PFSK-1 (cell line): ENCODE data around the gene NT5M.

ENCODE experiments used
- FOXP2 ChIP-seq: optimal IDR thresholded peaks from 2 replicates; pipeline ENCODE3; 2011; ENCODE audit warnings: borderline replicate concordance, control low read depth, inconsistent platforms; ENCODE audit not compliant: insufficient read depth; ENCODE audit errors: extremely low read length, extremely low read depth
- POLR2AphosphoS5 ChIP-seq: IDR thresholded peaks from 2 replicates; pipeline ENCODE4 v1.6.1; 2012; ENCODE audit warnings: low read depth, mild to moderate bottlenecking, control low read depth, low read length, moderate library complexity
- SIN3A ChIP-seq: IDR thresholded peaks from 2 replicates; pipeline ENCODE4 v1.6.1; 2012; ENCODE audit warnings: mild to moderate bottlenecking, low read length, moderate library complexity, borderline replicate concordance; ENCODE audit not compliant: insufficient read depth
- TAF1 ChIP-seq: IDR thresholded peaks from 2 replicates; pipeline ENCODE4 v1.6.1; 2012; ENCODE audit warnings: low read length, control low read depth, borderline replicate concordance; ENCODE audit not compliant: insufficient read depth
- TF ChIP-seq, protein P1 (sequence below), 2 experiments: IDR thresholded peaks; 2 replicates each; pipeline versions ENCODE4 v1.6.1 to v1.8.0; 2011 to 2012; ENCODE audit warnings: low read depth in 2 of 2, low read length in 2 of 2, control low read depth in 1 of 2, inconsistent platforms in 1 of 2, mild to moderate bottlenecking in 1 of 2, moderate library complexity in 1 of 2; ENCODE audit not compliant: insufficient read depth in 1 of 2

NT5M gene

DNA sequence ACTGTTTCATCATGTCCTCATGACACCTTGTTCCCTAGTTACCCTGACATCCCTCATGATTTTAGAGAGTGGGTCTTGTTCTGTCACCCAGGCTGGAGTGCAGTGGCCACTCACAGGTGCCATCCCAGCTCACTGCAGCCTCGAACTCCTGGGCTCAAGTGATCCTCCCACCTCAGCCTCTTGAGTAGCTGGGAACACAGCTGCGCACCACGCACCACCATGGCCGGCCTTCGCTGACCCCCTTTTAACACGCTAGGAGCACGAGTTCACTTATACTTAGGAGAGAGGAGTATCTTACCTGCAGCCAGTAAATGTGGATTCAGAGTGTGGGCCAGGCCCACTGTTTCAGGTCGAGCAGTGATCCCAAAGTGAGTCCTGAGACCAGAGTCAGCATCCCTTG lies 21.4 kb downstream of the NT5M start:
- TF ChIP-seq POLR2AphosphoS5 (no peak), TAF1 (no peak), SIN3A (no peak), FOXP2 (no peak)
- TF ChIP-seq, protein P1, sequence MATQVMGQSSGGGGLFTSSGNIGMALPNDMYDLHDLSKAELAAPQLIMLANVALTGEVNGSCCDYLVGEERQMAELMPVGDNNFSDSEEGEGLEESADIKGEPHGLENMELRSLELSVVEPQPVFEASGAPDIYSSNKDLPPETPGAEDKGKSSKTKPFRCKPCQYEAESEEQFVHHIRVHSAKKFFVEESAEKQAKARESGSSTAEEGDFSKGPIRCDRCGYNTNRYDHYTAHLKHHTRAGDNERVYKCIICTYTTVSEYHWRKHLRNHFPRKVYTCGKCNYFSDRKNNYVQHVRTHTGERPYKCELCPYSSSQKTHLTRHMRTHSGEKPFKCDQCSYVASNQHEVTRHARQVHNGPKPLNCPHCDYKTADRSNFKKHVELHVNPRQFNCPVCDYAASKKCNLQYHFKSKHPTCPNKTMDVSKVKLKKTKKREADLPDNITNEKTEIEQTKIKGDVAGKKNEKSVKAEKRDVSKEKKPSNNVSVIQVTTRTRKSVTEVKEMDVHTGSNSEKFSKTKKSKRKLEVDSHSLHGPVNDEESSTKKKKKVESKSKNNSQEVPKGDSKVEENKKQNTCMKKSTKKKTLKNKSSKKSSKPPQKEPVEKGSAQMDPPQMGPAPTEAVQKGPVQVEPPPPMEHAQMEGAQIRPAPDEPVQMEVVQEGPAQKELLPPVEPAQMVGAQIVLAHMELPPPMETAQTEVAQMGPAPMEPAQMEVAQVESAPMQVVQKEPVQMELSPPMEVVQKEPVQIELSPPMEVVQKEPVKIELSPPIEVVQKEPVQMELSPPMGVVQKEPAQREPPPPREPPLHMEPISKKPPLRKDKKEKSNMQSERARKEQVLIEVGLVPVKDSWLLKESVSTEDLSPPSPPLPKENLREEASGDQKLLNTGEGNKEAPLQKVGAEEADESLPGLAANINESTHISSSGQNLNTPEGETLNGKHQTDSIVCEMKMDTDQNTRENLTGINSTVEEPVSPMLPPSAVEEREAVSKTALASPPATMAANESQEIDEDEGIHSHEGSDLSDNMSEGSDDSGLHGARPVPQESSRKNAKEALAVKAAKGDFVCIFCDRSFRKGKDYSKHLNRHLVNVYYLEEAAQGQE (IDR thresholded peaks at IDR 0.05; ENCODE audit: insufficient read depth in 1 of 2, low read depth in 2 of 2, low read length in 2 of 2) = no peak

DNA sequence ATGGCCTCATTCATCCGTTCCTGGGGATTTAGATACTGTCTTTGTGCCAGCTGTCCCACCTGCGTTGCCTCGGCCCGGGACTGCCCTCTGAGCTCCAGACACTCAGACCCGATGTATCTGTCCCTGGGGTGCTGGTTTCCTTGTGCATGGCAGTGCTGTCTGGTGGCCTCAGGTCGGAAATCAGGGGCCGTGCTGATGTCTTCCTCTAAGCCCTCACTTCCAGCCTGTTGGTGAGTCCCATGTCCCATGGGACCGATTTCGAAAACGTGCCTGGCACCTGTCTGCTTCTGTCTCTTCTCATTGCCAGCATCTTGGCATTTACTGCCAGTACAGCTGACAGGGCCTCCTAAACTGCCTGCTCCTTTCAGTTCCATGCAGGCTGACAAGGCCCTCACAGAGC lies 22.1 kb downstream of the NT5M start:
- TF ChIP-seq FOXP2 (no peak), POLR2AphosphoS5 (no peak), TAF1 (no peak), SIN3A (no peak)
- TF ChIP-seq, protein P1 (IDR thresholded peaks at IDR 0.05; ENCODE audit: insufficient read depth in 1 of 2, low read depth in 2 of 2, low read length in 2 of 2) = no peak

DNA sequence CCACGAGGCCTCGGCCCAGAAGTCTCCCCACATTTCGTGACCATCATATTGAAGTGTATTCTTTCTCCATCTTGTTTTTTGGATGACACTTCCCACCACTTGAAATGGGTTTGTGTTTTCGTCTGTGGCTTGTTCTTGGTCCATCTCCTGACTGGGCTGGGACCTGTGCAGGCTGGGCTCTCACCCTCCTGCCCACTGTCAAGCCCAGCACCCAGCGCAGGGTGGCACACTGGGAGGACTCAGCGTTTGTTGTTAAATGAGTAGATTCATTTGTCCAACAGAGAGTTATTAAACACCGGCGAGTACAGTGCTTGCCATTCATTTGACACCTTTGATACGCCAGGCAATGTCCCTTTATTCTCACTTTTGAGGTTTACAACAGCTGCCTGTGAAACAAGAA lies 22.6 kb downstream of the NT5M start:
- TF ChIP-seq TAF1 (no peak), FOXP2 (no peak), SIN3A (no peak), POLR2AphosphoS5 (no peak)
- TF ChIP-seq, protein P1 (IDR thresholded peaks at IDR 0.05; ENCODE audit: insufficient read depth in 1 of 2, low read depth in 2 of 2, low read length in 2 of 2) = no peak

DNA sequence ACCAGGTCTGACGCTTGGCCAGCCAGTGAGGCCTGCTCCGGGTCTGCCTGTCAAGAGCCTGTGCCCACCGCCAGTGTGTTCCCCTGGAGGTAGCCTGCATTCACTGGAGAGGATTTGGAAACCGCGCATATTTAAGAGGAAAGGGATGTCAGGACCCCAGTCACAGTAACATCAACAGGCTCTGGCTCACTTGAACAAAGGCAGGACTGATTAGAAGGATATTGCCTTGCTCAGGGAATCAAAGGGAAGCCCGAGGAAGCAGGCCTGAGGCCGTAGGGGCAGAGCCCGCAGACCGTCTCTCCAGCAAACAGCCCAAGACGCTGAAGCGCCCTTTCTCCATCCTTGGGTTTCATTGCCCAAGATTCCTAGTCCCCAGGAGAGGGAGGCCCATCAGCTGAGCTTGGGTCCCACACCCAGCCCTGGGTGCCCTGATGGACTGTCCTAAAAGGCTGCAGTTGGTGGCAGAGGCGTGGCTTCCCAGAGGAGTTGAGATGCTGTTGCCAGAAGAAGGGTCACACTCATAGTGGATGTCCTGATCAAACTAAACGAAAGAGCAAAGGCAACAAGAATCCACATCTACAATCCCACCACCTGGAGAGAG lies 23.2 kb downstream of the NT5M start:
- TF ChIP-seq TAF1 = no peak
- TF ChIP-seq POLR2AphosphoS5 = no peak
- TF ChIP-seq, protein P1 (IDR thresholded peaks at IDR 0.05; ENCODE audit: insufficient read depth in 1 of 2, low read depth in 2 of 2, low read length in 2 of 2) = no peak
- no peak for TF ChIP-seq FOXP2
- TF ChIP-seq SIN3A = no peak
